GM19324 (cell line): ENCODE data around the gene CLTC.

Source experiments
- ATAC-seq: cut with Tn5 transposase; IDR thresholded peaks from one replicate; pipeline ENCODE4 v1.9.1; 2021; ENCODE audit warnings: mild to moderate bottlenecking, moderate library complexity; ENCODE audit not compliant: unreplicated experiment, low FRiP score

CLTC gene

GRCh38 chr17:59722623-59723022 is 102.9 kb downstream of the CLTC start:
- no peak for ATAC-seq

GRCh38 chr17:59723041-59723440 is 103.3 kb downstream of the CLTC start:
- no peak for ATAC-seq

GRCh38 chr17:59723607-59724006 is 103.9 kb downstream of the CLTC start:
- ATAC-seq = no peak

- no peak for ATAC-seq
Measured at GRCh38 chr17:59725691-59726090, 106.0 kb downstream of the CLTC start.

- ATAC-seq = no peak
Measured at GRCh38 chr17:59727817-59728533, 108.3 kb downstream of the CLTC start.

GRCh38 chr17:59730268-59730834 is 110.7 kb downstream of the CLTC start:
- no peak for ATAC-seq

GRCh38 chr17:59733697-59734096 is 114.0 kb downstream of the CLTC start:
- ATAC-seq = no peak

- ATAC-seq = no peak
Measured at GRCh38 chr17:59734226-59734625, 114.5 kb downstream of the CLTC start.

GRCh38 chr17:59737324-59737723 is 117.6 kb downstream of the CLTC start:
- ATAC-seq = no peak

- no peak for ATAC-seq
Measured at GRCh38 chr17:59743842-59744241, 124.1 kb downstream of the CLTC start.

- ATAC-seq = no peak
Measured at GRCh38 chr17:59745040-59745439, 125.3 kb downstream of the CLTC start.
